ENCODE data around the gene SPAAR. TPM values are rescaled to one million over a fixed set of nuclear protein-coding genes. Genes with fewer than 3 reads are reported as not detected.
A peak's percentile ranks its signal among the peaks of the same experiment; 100 is the strongest.

SPAAR gene
- total RNA-seq, 2 donors from 2014 or later = 0.29 TPM; not detected in 1

GRCh38 chr9:35906923-35907699 lies 2.2 kb upstream of the SPAAR start:
- peak; percentile 65 for DNase-seq
- no peak overlapping the region for H3K4me3 ChIP-seq (ENCODE audit: low read length)

GRCh38 chr9:35907711-35908503 lies 1.4 kb upstream of the SPAAR start:
- Histone ChIP-seq H3K27ac (ENCODE audit: low read depth, low read length) (peak overlapping the region; percentile 85), H3K9ac (ENCODE audit: extremely low read depth, low read length, poor library complexity, severe bottlenecking) (peak overlapping the region; percentile 8), H3K4me3 (ENCODE audit: low read length) (no peak overlapping the region), H3K36me3 (ENCODE audit: control insufficient read depth, insufficient read depth, low read length) (no peaks in the 10 kb centered on the region), H3K4me1 (ENCODE audit: control insufficient read depth, insufficient read depth, low read length) (peaks cover 13% of the 10 kb centered on the region), H3K9me3 (ENCODE audit: control insufficient read depth, low read length) (no peaks in the 10 kb centered on the region), H3K27me3 (ENCODE audit: control insufficient read depth, insufficient read depth, low read length, poor library complexity, severe bottlenecking) (no peaks in the 10 kb centered on the region)
- Mint-ChIP-seq H3K9me3 (no peaks in the 10 kb centered on the region), H3K4me3 (no peak overlapping the region), H3K27me3 (ENCODE audit: insufficient read depth) (peaks cover 11% of the 10 kb centered on the region), H3K36me3 (ENCODE audit: low read depth) (no peaks in the 10 kb centered on the region), H3K27ac (peak overlapping the region; percentile 87), H3K4me1 (peaks cover 29% of the 10 kb centered on the region)
- no peak for TF ChIP-seq CTCF (conservative IDR thresholded peaks at IDR 0.05)
- DNase-seq = peak; percentile 90
- WGBS, 2 experiments (ENCODE audit: insufficient coverage in 1 of 2, insufficient read length in 1 of 2) = 44 to 54% methylated on average over 9 to 13 of the region's 13 CpGs

More at GRCh38 chr9:35906923-35907699, 2.2 kb upstream of the SPAAR start:
- no peaks in the 10 kb centered on the region for H3K9me3 Mint-ChIP-seq
- H3K4me3 Mint-ChIP-seq = no peak overlapping the region
- WGBS, 2 experiments (ENCODE audit: insufficient coverage in 1 of 2, insufficient read length in 1 of 2) = 70 to 71% methylated on average over 10 to 14 of the region's 14 CpGs
- Histone ChIP-seq H3K27me3 (ENCODE audit: control insufficient read depth, insufficient read depth, low read length, poor library complexity, severe bottlenecking) (peaks cover 5% of the 10 kb centered on the region), H3K27ac (ENCODE audit: low read depth, low read length) (peak overlapping the region; percentile 85), H3K9me3 (ENCODE audit: control insufficient read depth, low read length) (no peaks in the 10 kb centered on the region), H3K36me3 (ENCODE audit: control insufficient read depth, insufficient read depth, low read length) (no peaks in the 10 kb centered on the region), H3K9ac (ENCODE audit: extremely low read depth, low read length, poor library complexity, severe bottlenecking) (no peak overlapping the region), H3K4me1 (ENCODE audit: control insufficient read depth, insufficient read depth, low read length) (peaks cover 13% of the 10 kb centered on the region)
- H3K4me1 Mint-ChIP-seq = peaks cover 29% of the 10 kb centered on the region
- H3K27me3 Mint-ChIP-seq (ENCODE audit: insufficient read depth) = peaks cover 11% of the 10 kb centered on the region
- H3K36me3 Mint-ChIP-seq (ENCODE audit: low read depth) = no peaks in the 10 kb centered on the region
- H3K27ac Mint-ChIP-seq = peak overlapping the region; percentile 87
- no peak for TF ChIP-seq CTCF (conservative IDR thresholded peaks at IDR 0.05)

- TF ChIP-seq CTCF (conservative IDR thresholded peaks at IDR 0.05) = no peak
- Histone ChIP-seq H3K4me1 (ENCODE audit: control insufficient read depth, insufficient read depth, low read length) (peaks cover 13% of the 10 kb centered on the region), H3K9me3 (ENCODE audit: control insufficient read depth, low read length) (no peaks in the 10 kb centered on the region), H3K4me3 (ENCODE audit: low read length) (no peak overlapping the region), H3K36me3 (ENCODE audit: control insufficient read depth, insufficient read depth, low read length) (no peaks in the 10 kb centered on the region), H3K9ac (ENCODE audit: extremely low read depth, low read length, poor library complexity, severe bottlenecking) (no peak overlapping the region), H3K27ac (ENCODE audit: low read depth, low read length) (peak overlapping the region; percentile 85), H3K27me3 (ENCODE audit: control insufficient read depth, insufficient read depth, low read length, poor library complexity, severe bottlenecking) (no peaks in the 10 kb centered on the region)
- no peak overlapping the region for H3K4me3 Mint-ChIP-seq
- 85 to 93% methylated on average over 7 to 9 of the region's 9 CpGs for WGBS, 2 experiments (ENCODE audit: insufficient coverage in 1 of 2, insufficient read length in 1 of 2)
- DNase-seq = no peak
- H3K4me1 Mint-ChIP-seq = peaks cover 29% of the 10 kb centered on the region
- peaks cover 11% of the 10 kb centered on the region for H3K27me3 Mint-ChIP-seq (ENCODE audit: insufficient read depth)
- peak overlapping the region; percentile 44 for H3K27ac Mint-ChIP-seq
- H3K9me3 Mint-ChIP-seq = no peaks in the 10 kb centered on the region
- no peaks in the 10 kb centered on the region for H3K36me3 Mint-ChIP-seq (ENCODE audit: low read depth)
Measured at GRCh38 chr9:35908504-35909125, 675 bp upstream of the SPAAR start.
